Activated CD8-positive, alpha-beta memory T cell treated with anti-CD3 and anti-CD28 coated beads, Interleukin-2, amount 50 U/mL, for 24 hours (primary cell): ENCODE data around the gene ANKS1B.

Source experiments
- DNase-seq: peaks from one replicate; pipeline ENCODE4 v3.0.0-alpha.2; 2020; ENCODE audit errors: extremely low read depth

The ANKS1B gene

GRCh38 chr12:98818239-98818638 lies 1166.5 kb downstream of the ANKS1B start:
- DNase-seq = no peak

GRCh38 chr12:98817742-98818141 lies 1167.0 kb downstream of the ANKS1B start:
- no peak for DNase-seq

- DNase-seq = no peak
These were observed 1168.0 kb downstream of the ANKS1B start for GRCh38 chr12:98816720-98817119.

GRCh38 chr12:98814254-98814653 lies 1170.5 kb downstream of the ANKS1B start:
- no peak for DNase-seq

- no peak for DNase-seq
These were observed 1172.5 kb downstream of the ANKS1B start for GRCh38 chr12:98812225-98812624.

GRCh38 chr12:98808243-98808875 lies 1176.4 kb downstream of the ANKS1B start:
- no peak for DNase-seq

GRCh38 chr12:98807187-98807586 lies 1177.5 kb downstream of the ANKS1B start:
- DNase-seq = no peak

- no peak for DNase-seq
These were observed 1181.1 kb downstream of the ANKS1B start for GRCh38 chr12:98803468-98804209.

GRCh38 chr12:98799822-98800221 lies 1184.9 kb downstream of the ANKS1B start:
- no peak for DNase-seq

- DNase-seq = no peak
These were observed 1185.5 kb downstream of the ANKS1B start for GRCh38 chr12:98799146-98799810.

- no peak for DNase-seq
These were observed 1187.5 kb downstream of the ANKS1B start for GRCh38 chr12:98797200-98797599.

- DNase-seq = no peak
These were observed 1188.0 kb downstream of the ANKS1B start for GRCh38 chr12:98796745-98797144.

GRCh38 chr12:98793121-98793520 lies 1191.6 kb downstream of the ANKS1B start:
- DNase-seq = no peak

GRCh38 chr12:98791406-98791805 lies 1193.3 kb downstream of the ANKS1B start:
- no peak for DNase-seq

GRCh38 chr12:98788396-98788795 lies 1196.3 kb downstream of the ANKS1B start:
- no peak for DNase-seq

- no peak for DNase-seq
These were observed 1198.1 kb downstream of the ANKS1B start for GRCh38 chr12:98786653-98787052.

- no peak for DNase-seq
These were observed 1201.3 kb downstream of the ANKS1B start for GRCh38 chr12:98783420-98783819.

- DNase-seq = no peak
These were observed 1204.5 kb downstream of the ANKS1B start for GRCh38 chr12:98780261-98780660.

- no peak for DNase-seq
These were observed 1211.9 kb downstream of the ANKS1B start for GRCh38 chr12:98772818-98773217.

- no peak for DNase-seq
These were observed 1212.7 kb downstream of the ANKS1B start for GRCh38 chr12:98771811-98772752.

- DNase-seq = no peak
These were observed 1214.5 kb downstream of the ANKS1B start for GRCh38 chr12:98770230-98770629.

- DNase-seq = no peak
These were observed 1215.7 kb downstream of the ANKS1B start for GRCh38 chr12:98769068-98769467.
